SK-N-SH (cell line): ENCODE data around the gene ARHGAP29. TPM values are rescaled to one million over a fixed set of nuclear protein-coding genes. Genes with fewer than 3 reads are reported as not detected.

Experiments
- CTCF ChIA-PET: fragments of 300-600, 350-600 bp; formaldehyde crosslinking; extraction: SDS; loops from one replicate; lab custom pipeline; 2021; lab: Yijun Ruan, JAX
- POLR2A ChIA-PET: fragments of 350-600 bp; sonication (Branson Sonifier 250); formaldehyde crosslinking; extraction: SDS; loops from one replicate; lab custom pipeline; 2020; ENCODE audit warnings: antibody characterized with exemption, inconsistent platforms; lab: Yijun Ruan, JAX
- DNase-seq: peaks from one replicate; pipeline ENCODE4 v3.0.0; 2012
- H2AFZ ChIP-seq: fragments of 200-600 bp; sonication (generic); 2 replicates; pipeline ENCODE4 v1.8.1; 2016; ENCODE audit warnings: antibody characterized with exemption, mild to moderate bottlenecking, low read depth
- H3F3A ChIP-seq: fragments of 200-600 bp; sonication (generic); replicated peaks from 2 replicates; pipeline ENCODE3; 2016; ENCODE audit warnings: antibody characterized with exemption, mild to moderate bottlenecking; ENCODE audit not compliant: insufficient read depth
- H3K27ac ChIP-seq, 2 experiments: fragments of 200-500 bp in 1 of 2; fragments of 200-600 bp in 1 of 2; sonication (Bioruptor generic) in 1 of 2; sonication (generic), shearing (Covaris generic) in 1 of 2; 2 replicates each; pipeline versions ENCODE4 v1.5.1 to v1.6.1; 2014 to 2016; ENCODE audit warnings: low read depth in 2 of 2, inconsistent platforms in 1 of 2, low read length in 1 of 2, mild to moderate bottlenecking in 1 of 2, mixed read lengths in 1 of 2
- H3K27me3 ChIP-seq: fragments of 200-600 bp; sonication (generic), shearing (Covaris generic); 2 replicates; pipeline ENCODE4 v1.6.1; 2016; ENCODE audit warnings: mixed run types; ENCODE audit not compliant: insufficient read depth
- H3K36me3 ChIP-seq, 2 experiments: fragments of 200-500 bp in 1 of 2; fragments of 200-600 bp in 1 of 2; sonication (Bioruptor generic) in 1 of 2; sonication (generic) in 1 of 2; replicated peaks in 1 of 2; 2 replicates each; pipeline versions ENCODE3 to v1.5.1; 2014 to 2016; ENCODE audit warnings: low read length in 1 of 2, mild to moderate bottlenecking in 1 of 2; ENCODE audit not compliant: insufficient read depth in 2 of 2, control insufficient read depth in 1 of 2
- H3K4me1 ChIP-seq, 2 experiments: fragments of 200-500 bp in 1 of 2; fragments of 200-600 bp in 1 of 2; sonication (Bioruptor generic) in 1 of 2; sonication (generic), shearing (Covaris generic) in 1 of 2; 2 replicates each; pipeline versions ENCODE4 v1.5.1 to v1.6.1; 2014 to 2016; ENCODE audit warnings: low read depth in 1 of 2, low read length in 1 of 2, mixed run types in 1 of 2; ENCODE audit not compliant: insufficient read depth in 2 of 2, control insufficient read depth in 1 of 2
- H3K4me2 ChIP-seq: fragments of 200-600 bp; sonication (generic), shearing (Covaris generic); 2 replicates; pipeline ENCODE4 v1.6.1; 2017; ENCODE audit warnings: mixed run types
- H3K4me3 ChIP-seq, 2 experiments: fragments of 200-500 bp in 1 of 2; fragments of 200-600 bp in 1 of 2; sonication (Bioruptor generic) in 1 of 2; sonication (generic), shearing (Covaris generic) in 1 of 2; 2 replicates each; pipeline versions ENCODE4 v1.5.1 to v1.8.1; 2014 to 2016; ENCODE audit warnings: low read depth in 2 of 2, inconsistent platforms in 1 of 2, low read length in 1 of 2, mild to moderate bottlenecking in 1 of 2, mixed read lengths in 1 of 2, moderate library complexity in 1 of 2
- H3K79me2 ChIP-seq: fragments of 200-600 bp; sonication (generic); 2 replicates; pipeline ENCODE4 v1.8.1; 2017; ENCODE audit warnings: mild to moderate bottlenecking; ENCODE audit not compliant: insufficient read depth
- H3K9ac ChIP-seq: fragments of 200-600 bp; sonication (generic); 2 replicates; pipeline ENCODE4 v1.6.1; 2017; ENCODE audit warnings: mixed run types
- H3K9me2 ChIP-seq: fragments of 200-600 bp; sonication (generic); 2 replicates; pipeline ENCODE4 v1.6.1; 2017; ENCODE audit warnings: mixed run types
- H3K9me3 ChIP-seq: fragments of 200-600 bp; sonication (generic); 2 replicates; pipeline ENCODE4 v1.6.1; 2017; ENCODE audit warnings: mixed run types, mild to moderate bottlenecking, moderate library complexity
- H4K20me1 ChIP-seq: fragments of 200-600 bp; sonication (generic); 2 replicates; pipeline ENCODE4 v1.6.1; 2017; ENCODE audit warnings: mild to moderate bottlenecking, mixed run types; ENCODE audit not compliant: insufficient read depth
- ELF1 ChIP-seq: IDR thresholded peaks from 2 replicates; pipeline ENCODE4 v1.4.0; 2012
- EP300 ChIP-seq, 2 experiments: IDR thresholded peaks; 2 replicates each; pipeline versions ENCODE4 v1.4.0 to v1.6.1; 2012; ENCODE audit warnings: borderline replicate concordance in 1 of 2, low read depth in 1 of 2, low read length in 1 of 2
- IRF3 ChIP-seq: fragments of 150-350 bp; IDR thresholded peaks from 2 replicates; pipeline ENCODE4 v1.6.1; 2016; ENCODE audit warnings: mild to moderate bottlenecking, low read depth, low read length
- MXI1 ChIP-seq: IDR thresholded peaks from 2 replicates; pipeline ENCODE4 v1.6.1; 2012; ENCODE audit warnings: mild to moderate bottlenecking, low read depth, low read length, improper control_type of control experiment
- PBX3 ChIP-seq: IDR thresholded peaks from 2 replicates; pipeline ENCODE4; 2012
- RAD21 ChIP-seq: IDR thresholded peaks from 2 replicates; pipeline ENCODE4 v1.6.1; 2012; ENCODE audit warnings: mild to moderate bottlenecking, low read length
- RCOR1 ChIP-seq: fragments of 150-350 bp; IDR thresholded peaks from 2 replicates; pipeline ENCODE4 v1.6.1; 2017; ENCODE audit warnings: antibody characterized with exemption, low read length
- SIN3A ChIP-seq: IDR thresholded peaks from 2 replicates; pipeline ENCODE4 v1.6.1; 2012; ENCODE audit warnings: low read depth, mild to moderate bottlenecking, low read length, moderate library complexity, borderline replicate concordance
- TCF12 ChIP-seq: IDR thresholded peaks from 2 replicates; pipeline ENCODE4 v1.4.0; 2012
- WGBS: methylation state at CpG from one replicate; pipeline ENCODE4 v1.1.6; 2017; ENCODE audit warnings: low lambda C conversion rate; 5-methylcytosine and 5-hydroxymethylcytosine counted together
- polyA plus RNA-seq, 3 experiments: library from polyadenylated mRNA; depleted of rRNA; stranded (reverse); fragments of >200 nt; gene quantifications; 2 replicates each; pipeline ENCODE4 v1.2.3, GENCODE V29; 2012

The ARHGAP29 gene
- polyA plus RNA-seq, 1 of the 3 experiments (the other 2 are of a cell fraction) = 20.1 TPM

- DNase-seq = no peak
- Histone ChIP-seq H2AFZ (no peak overlapping the region), H3K9ac (no peak overlapping the region), H3K9me3 (no peaks in the 10 kb centered on the region), H3K4me3 (no peak overlapping the region), H3K27ac (no peak overlapping the region), H3K27me3 (no peaks in the 10 kb centered on the region), H4K20me1 (no peaks in the 10 kb centered on the region), H3K4me2 (no peak overlapping the region), H3F3A (no peaks in the 10 kb centered on the region), H3K4me1 (peaks cover 0 to 5% of the 10 kb centered on the region in 2 experiments; a peak in 1 of 4 replicates), H3K9me2 (no peaks in the 10 kb centered on the region), H3K36me3 (no peaks in the 10 kb centered on the region), H3K79me2 (no peaks in the 10 kb centered on the region)
- 70% methylated on average over 2 of the region's 2 CpGs for WGBS
- TF ChIP-seq EP300 (IDR thresholded peaks at IDR 0.05; ENCODE audit: borderline replicate concordance in 1 of 2, low read depth in 1 of 2, low read length in 1 of 2) (no peak), PBX3 (no peak), IRF3 (no peak), TCF12 (no peak), RAD21 (no peak)
- ChIA-PET CTCF (interaction anchor here (0.7 to 1.3 kb wide), 3 partner anchors 74 to 193 kb away, joined by 3 to 5 read pairs (median 3); no protein-coding TSS in a partner anchor), POLR2A (no interaction called here)
Observed at GRCh38 chr1:94143173-94143808, 94.1 kb downstream of the ARHGAP29 start.

- Histone ChIP-seq H3F3A (no peaks in the 10 kb centered on the region), H3K9ac (no peak overlapping the region), H3K36me3 (no peaks in the 10 kb centered on the region), H3K27ac (no peak overlapping the region; a peak in 1 of 4 replicates), H3K79me2 (no peaks in the 10 kb centered on the region), H3K4me3 (no peak overlapping the region), H3K4me2 (no peak overlapping the region), H3K4me1 (peaks cover 0 to 5% of the 10 kb centered on the region in 2 experiments; a peak in 1 of 4 replicates), H3K27me3 (no peaks in the 10 kb centered on the region), H2AFZ (no peak overlapping the region), H3K9me2 (no peaks in the 10 kb centered on the region), H4K20me1 (no peaks in the 10 kb centered on the region), H3K9me3 (no peaks in the 10 kb centered on the region)
- TF ChIP-seq TCF12 (no peak), RCOR1 (no peak), MXI1 (no peak), ELF1 (no peak), SIN3A (no peak)
- DNase-seq = no peak
- CTCF ChIA-PET = interaction anchor here (0.7 to 1.3 kb wide), 2 partner anchors 74 to 193 kb away, joined by 3 read pairs; no protein-coding TSS in a partner anchor
- 87% methylated on average over 2 of the region's 2 CpGs for WGBS
- POLR2A ChIA-PET = no interaction called here
Observed at GRCh38 chr1:94142583-94142982, 94.8 kb downstream of the ARHGAP29 start.
